T-cell (primary cell): ENCODE data around the gene MTMR3. TPM values are rescaled to one million over a fixed set of nuclear protein-coding genes. Genes with fewer than 3 reads are reported as not detected.
A peak's percentile ranks its signal among the peaks of the same experiment; 100 is the strongest.
"Not testable (repeated sequence)": the region's sequence is repeated elsewhere in the genome, so short reads cannot be mapped to it uniquely, and the experiment has no call there.

Experiments
- ATAC-seq, 4 experiments: fragments of 200-7000 bp in 3 of 4; fragments of 150-1000 bp in 1 of 4; cut with Tn5 transposase; replicated peaks in 1 of 4; 1 replicate in 3 of 4; 2 replicates in 1 of 4; pipeline ENCODE4 v1.10.0; 2021; ENCODE audit warnings: moderate library complexity in 3 of 4, mild to moderate bottlenecking in 2 of 4, moderate number of reproducible peaks in 1 of 4
- CTCF ChIA-PET, 2 donors: fragments of 300-600 bp; sonication (Branson Sonifier 250); formaldehyde crosslinking; loops; one replicate each; lab custom pipeline; 2022; ENCODE audit warnings: antibody characterized with exemption in 2 of 2; lab: Charles Lee
- POLR2A ChIA-PET, 2 donors: fragments of 300-600 bp; sonication (Branson Sonifier 250); formaldehyde crosslinking; loops; one replicate each; lab custom pipeline; 2022; ENCODE audit warnings: antibody characterized with exemption in 2 of 2; lab: Charles Lee
- DNase-seq, 35 experiments: peaks; one replicate each; pipeline versions ENCODE4 v3.0.0 to v3.0.0-alpha.2; 2013 to 2023
- H3K27ac ChIP-seq: one replicate; pipeline ENCODE4 v1.5.1; 2013; ENCODE audit warnings: low read length
- H3K27me3 ChIP-seq, 2 experiments: replicated peaks in 1 of 2; 1 replicate in 1 of 2; 2 replicates in 1 of 2; pipeline versions ENCODE4 v1.6.1 to v1.7.0; 2013; ENCODE audit warnings: low read length in 1 of 2, mixed read lengths in 1 of 2; ENCODE audit not compliant: control insufficient read depth in 2 of 2, insufficient read depth in 2 of 2; ENCODE audit errors: extremely low read depth in 1 of 2
- H3K36me3 ChIP-seq, 2 donors: 1 replicate in 1 of 2; 2 replicates in 1 of 2; pipeline versions ENCODE4 v1.6.1 to v1.7.0; 2013; ENCODE audit warnings: low read length in 1 of 2; ENCODE audit not compliant: control insufficient read depth in 2 of 2, insufficient read depth in 1 of 2; ENCODE audit errors: extremely low read depth in 1 of 2
- H3K4me1 ChIP-seq, 2 experiments: 1 replicate in 1 of 2; 2 replicates in 1 of 2; pipeline versions ENCODE4 v1.6.1 to v1.7.0; 2013; ENCODE audit warnings: low read length in 2 of 2, mixed read lengths in 1 of 2; ENCODE audit not compliant: insufficient read depth in 2 of 2, control insufficient read depth in 1 of 2; ENCODE audit errors: extremely low read depth in 1 of 2
- H3K4me3 ChIP-seq, 2 donors: 1 replicate in 1 of 2; 2 replicates in 1 of 2; pipeline versions ENCODE4 v1.5.1 to v1.7.0; 2013; ENCODE audit warnings: mild to moderate bottlenecking in 2 of 2, low read length in 1 of 2, moderate library complexity in 1 of 2; ENCODE audit not compliant: control insufficient read depth in 1 of 2; ENCODE audit errors: extremely low read depth in 1 of 2
- H3K9me3 ChIP-seq: 2 replicates; pipeline ENCODE4 v1.7.0; 2013
- H3K27ac Mint-ChIP-seq, 2 donors: one replicate each; pipeline ENCODE4 v1.8.0; 2020 to 2021; ENCODE audit warnings: mild to moderate bottlenecking in 2 of 2, mixed read lengths in 2 of 2
- H3K27me3 Mint-ChIP-seq, 2 donors: one replicate each; pipeline ENCODE4 v1.8.0; 2021 to 2022; ENCODE audit warnings: mixed read lengths in 2 of 2
- H3K36me3 Mint-ChIP-seq: one replicate; pipeline ENCODE4 v1.8.0; 2021; ENCODE audit warnings: mixed read lengths
- H3K4me1 Mint-ChIP-seq, 3 donors: one replicate each; pipeline ENCODE4 v1.8.0; 2020 to 2022; ENCODE audit warnings: mixed read lengths in 3 of 3, mild to moderate bottlenecking in 1 of 3
- H3K4me3 Mint-ChIP-seq, 3 donors: one replicate each; pipeline ENCODE4 v1.8.0; 2020 to 2022; ENCODE audit warnings: mild to moderate bottlenecking in 3 of 3, mixed read lengths in 3 of 3, moderate library complexity in 3 of 3
- H3K9me3 Mint-ChIP-seq, 3 donors: one replicate each; pipeline ENCODE4 v1.8.0; 2020 to 2022; ENCODE audit warnings: mixed read lengths in 3 of 3
- WGBS: methylation state at CpG from one replicate; pipeline ENCODE4 v1.1.5; 2013; ENCODE audit warnings: missing lambda C conversion rate; ENCODE audit not compliant: insufficient coverage; 5-methylcytosine and 5-hydroxymethylcytosine counted together
- total RNA-seq, 35 experiments: library from RNA in 6 of 35; stranded (reverse) in 6 of 35; fragments of 120-200 nt in 1 of 35; gene quantifications; one replicate each; pipeline versions ENCODE4 v1.2.1 to v1.2.4 and lab custom pipeline; 2013 to 2026

MTMR3 gene
- total RNA-seq, 5 donors from 2014 or later (not counting 1 experiment from before 2014, with no cell fraction given), result 49.2 to 62.7 (median 57.1) TPM

DNA sequence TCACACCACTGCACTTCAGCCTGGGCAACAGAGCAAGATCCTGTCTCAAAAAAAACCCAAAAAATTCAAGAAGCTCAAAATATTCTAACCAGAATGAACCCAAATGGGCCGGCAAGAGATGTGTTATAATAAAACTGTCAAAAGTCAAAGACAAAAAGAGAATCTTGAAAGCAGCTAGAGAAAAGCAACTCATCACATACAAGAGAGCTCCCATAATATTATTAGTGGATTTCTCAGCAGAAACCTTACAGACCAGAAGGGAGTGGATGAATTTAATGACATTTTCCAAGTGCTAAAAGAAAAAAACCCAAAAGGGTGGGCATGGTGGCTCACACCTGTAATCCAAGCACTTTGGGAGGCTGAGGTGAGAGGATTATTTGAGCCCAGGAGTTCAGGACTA lies 174.4 kb downstream of the MTMR3 start:
- H3K36me3 ChIP-seq, result no peaks in the 10 kb centered on the region
- no peak overlapping the region for H3K4me3 ChIP-seq
- ChIA-PET CTCF (no interaction called here), POLR2A (no interaction called here)
- Mint-ChIP-seq H3K4me3 (no peak overlapping the region), H3K36me3 (peaks cover 6% of the 10 kb centered on the region), H3K9me3 (peaks cover 0 to 21% (median 11%) of the 10 kb centered on the region in 3 donors), H3K4me1 (no peaks in the 10 kb centered on the region), H3K27me3 (peaks cover 9 to 10% of the 10 kb centered on the region in 2 donors), H3K27ac (no peak overlapping the region)
- no peak overlapping the region for H3K27ac ChIP-seq
- ATAC-seq (no peak), DNase-seq (no peak)
- H3K4me1 ChIP-seq, result no peaks in the 10 kb centered on the region
- H3K27me3 ChIP-seq, result peaks cover 0 to 6% of the 10 kb centered on the region in 2 experiments
- no peaks in the 10 kb centered on the region for H3K9me3 ChIP-seq
- WGBS, result no CpG with 5 or more reads among the region's 1 CpG

DNA sequence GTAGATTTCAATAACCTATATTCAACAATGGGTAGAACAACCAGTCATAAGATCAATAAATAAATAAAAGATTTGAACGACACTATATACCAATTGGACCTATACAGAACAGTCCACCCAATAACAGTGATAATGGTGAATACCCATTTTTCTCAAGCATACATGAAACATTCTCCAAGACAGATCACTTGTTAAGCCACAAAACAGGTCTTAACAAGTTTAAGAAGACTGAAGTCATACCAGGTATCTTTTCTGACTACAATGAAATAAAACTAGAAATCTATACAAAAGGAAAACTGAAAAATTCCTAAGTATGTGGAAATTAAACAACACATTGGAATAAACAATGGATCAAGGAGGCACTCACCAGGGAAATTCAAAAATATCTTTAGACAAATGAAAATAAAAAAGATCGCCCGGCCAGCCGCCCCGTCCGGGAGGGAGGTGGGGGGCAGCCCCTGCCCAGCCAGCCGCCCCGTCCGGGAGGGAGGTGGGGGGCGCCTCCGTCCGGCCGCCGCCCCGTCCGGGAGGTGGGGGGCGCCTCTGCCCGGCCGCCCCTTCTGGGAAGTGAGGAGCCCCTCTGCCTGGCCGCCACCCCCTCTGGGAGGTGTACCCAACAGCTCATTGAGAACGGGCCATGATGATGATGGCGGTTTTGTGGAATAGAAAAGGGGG lies 176.5 kb downstream of the MTMR3 start:
- Mint-ChIP-seq H3K9me3 (peaks cover 4 to 38% (median 24%) of the 10 kb centered on the region in 3 donors), H3K27ac (peak overlapping the region in 1 of 2 donors; percentile 36), H3K27me3 (peaks cover 15% of the 10 kb centered on the region in 2 donors), H3K36me3 (peaks cover 16% of the 10 kb centered on the region)
- H3K4me1 ChIP-seq, H3K27ac ChIP-seq, DNase-seq, H3K36me3 ChIP-seq, H3K4me3 Mint-ChIP-seq, CTCF ChIA-PET, H3K9me3 ChIP-seq, H3K4me1 Mint-ChIP-seq, ATAC-seq, POLR2A ChIA-PET, H3K4me3 ChIP-seq, H3K27me3 ChIP-seq: not testable (repeated sequence)
- no CpG with 5 or more reads among the region's 22 CpGs for WGBS

DNA sequence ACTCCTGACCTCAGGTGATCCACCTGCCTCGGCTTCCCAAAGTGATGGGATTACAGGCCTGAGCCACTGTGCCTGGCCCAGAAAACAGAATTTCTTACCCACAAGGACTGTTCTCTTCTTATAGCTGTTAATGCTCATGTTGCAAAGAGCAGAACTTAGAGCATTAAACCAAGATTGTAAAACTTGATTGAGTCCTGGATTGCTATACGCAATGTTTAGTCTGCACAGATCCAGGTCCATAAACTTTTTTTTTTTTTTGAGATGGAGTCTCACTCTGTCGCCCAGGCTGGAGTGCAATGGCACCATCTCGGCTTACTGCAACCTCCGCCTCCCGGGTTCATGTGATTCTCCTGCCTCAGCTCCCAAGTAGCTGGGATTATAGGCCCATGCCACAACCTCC lies 178.1 kb downstream of the MTMR3 start:
- WGBS, result 100% methylated on average over 1 of the region's 6 CpGs

DNA sequence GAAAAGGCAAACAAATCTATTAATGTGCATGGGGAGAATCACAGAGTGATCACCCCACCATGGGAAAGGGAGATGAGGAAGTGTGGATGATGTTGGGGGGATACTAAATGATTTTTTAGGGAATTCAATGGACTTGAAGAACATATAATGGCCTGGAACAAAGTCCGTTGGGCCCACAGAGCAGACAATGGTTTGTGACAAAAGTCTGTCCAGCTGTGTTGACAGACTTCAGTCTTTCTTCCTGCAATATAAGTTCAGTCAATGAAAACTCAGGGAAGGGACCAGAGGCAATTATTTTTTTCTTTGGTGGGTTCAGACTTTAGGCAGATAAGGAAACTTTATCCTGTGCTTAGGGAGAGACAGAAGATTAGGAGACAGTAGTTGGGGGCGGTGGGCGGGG lies 179.3 kb downstream of the MTMR3 start:
- WGBS, result 89% methylated on average over 2 of the region's 3 CpGs
- Histone ChIP-seq H3K4me3 (no peak overlapping the region), H3K4me1 (no peaks in the 10 kb centered on the region), H3K9me3 (no peaks in the 10 kb centered on the region), H3K27ac (no peak overlapping the region), H3K36me3 (no peaks in the 10 kb centered on the region), H3K27me3 (peaks cover 0 to 14% of the 10 kb centered on the region in 2 experiments)
- Mint-ChIP-seq H3K27me3 (peaks cover 14 to 16% of the 10 kb centered on the region in 2 donors), H3K9me3 (peaks cover 5 to 36% (median 19%) of the 10 kb centered on the region in 3 donors), H3K4me3 (no peak overlapping the region), H3K27ac (no peak overlapping the region), H3K36me3 (peaks cover 13% of the 10 kb centered on the region), H3K4me1 (no peaks in the 10 kb centered on the region)
- ChIA-PET CTCF (no interaction called here), POLR2A (no interaction called here)
- DNase-seq, result no peak
- no peak for ATAC-seq

More for the DNA sequence above, 178.1 kb downstream of the MTMR3 start:
- peaks cover 0 to 14% of the 10 kb centered on the region in 2 experiments for H3K27me3 ChIP-seq
- H3K36me3 ChIP-seq, H3K4me3 ChIP-seq, CTCF ChIA-PET, H3K4me3 Mint-ChIP-seq, H3K27ac Mint-ChIP-seq, DNase-seq, H3K4me1 ChIP-seq, H3K27ac ChIP-seq, H3K4me1 Mint-ChIP-seq, ATAC-seq, H3K9me3 ChIP-seq: not testable (repeated sequence)
- peaks cover 18% of the 10 kb centered on the region for H3K36me3 Mint-ChIP-seq
- peaks cover 16 to 18% of the 10 kb centered on the region in 2 donors for H3K27me3 Mint-ChIP-seq
- POLR2A ChIA-PET, result interaction anchor here in 1 of 2 donors (0.7 kb wide), 1 partner anchor 466 kb away, joined by 11 read pairs; no protein-coding TSS in a partner anchor
- peaks cover 5 to 42% (median 27%) of the 10 kb centered on the region in 3 donors for H3K9me3 Mint-ChIP-seq

DNA sequence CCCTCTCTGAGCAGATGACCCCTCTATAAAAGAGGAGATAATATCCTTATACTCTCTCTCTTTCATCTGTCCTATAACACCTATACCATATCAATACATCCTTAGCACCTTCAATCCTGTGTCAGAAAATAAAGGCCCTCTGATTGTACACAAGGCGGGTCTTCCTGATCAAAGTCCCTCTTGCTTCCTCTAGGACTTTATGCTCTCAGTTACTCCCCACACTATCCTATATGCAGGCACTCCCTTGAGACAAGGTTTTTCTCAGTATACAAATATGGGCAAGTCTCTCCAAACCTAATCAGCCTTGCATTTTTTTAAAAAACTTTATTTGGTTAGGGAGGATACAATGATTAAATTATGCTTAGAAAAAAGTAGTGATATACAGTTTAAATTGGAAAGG lies 180.0 kb downstream of the MTMR3 start:
- WGBS, result no CpG with 5 or more reads among the region's 1 CpG
- Mint-ChIP-seq H3K27ac (no peak overlapping the region), H3K4me3 (no peak overlapping the region), H3K36me3 (peaks cover 13% of the 10 kb centered on the region), H3K9me3 (peaks cover 5 to 33% (median 16%) of the 10 kb centered on the region in 3 donors), H3K27me3 (peaks cover 14 to 16% of the 10 kb centered on the region in 2 donors), H3K4me1 (no peaks in the 10 kb centered on the region)
- no peaks in the 10 kb centered on the region for H3K36me3 ChIP-seq
- no peak overlapping the region for H3K27ac ChIP-seq
- no peaks in the 10 kb centered on the region for H3K4me1 ChIP-seq
- ChIA-PET POLR2A (interaction anchor here in 1 of 2 donors (0.7 kb wide), 1 partner anchor 448 kb away, joined by 3 read pairs; no protein-coding TSS in a partner anchor), CTCF (no interaction called here)
- no peaks in the 10 kb centered on the region for H3K9me3 ChIP-seq
- H3K4me3 ChIP-seq, result no peak overlapping the region
- DNase-seq (no peak), ATAC-seq (no peak)
- H3K27me3 ChIP-seq, result peaks cover 0 to 11% of the 10 kb centered on the region in 2 experiments

DNA sequence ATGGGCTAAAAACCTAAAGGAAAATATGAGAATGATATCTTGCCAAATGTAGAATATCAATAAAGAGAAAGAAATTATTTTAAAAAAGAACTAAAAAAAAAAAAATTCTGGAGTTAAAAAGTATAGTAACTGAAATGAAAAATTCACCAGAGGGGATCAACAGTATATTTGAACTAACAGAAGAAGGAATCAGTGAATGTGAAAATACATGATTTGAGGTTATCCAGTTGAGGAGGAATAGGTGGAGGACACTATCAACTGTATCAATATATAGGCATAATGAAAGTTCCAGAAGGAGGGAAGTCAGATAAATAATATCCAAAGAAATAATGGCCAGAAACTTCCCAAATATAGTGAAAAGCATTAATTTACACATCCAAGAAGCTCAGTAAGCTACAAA lies 181.2 kb downstream of the MTMR3 start:
- Mint-ChIP-seq H3K4me3 (no peak overlapping the region), H3K36me3 (peaks cover 13% of the 10 kb centered on the region), H3K27ac (no peak overlapping the region), H3K9me3 (peaks cover 5 to 26% (median 16%) of the 10 kb centered on the region in 3 donors), H3K27me3 (peaks cover 13 to 16% of the 10 kb centered on the region in 2 donors), H3K4me1 (no peaks in the 10 kb centered on the region)
- H3K36me3 ChIP-seq, result no peaks in the 10 kb centered on the region
- no peak for DNase-seq
- H3K9me3 ChIP-seq, result no peaks in the 10 kb centered on the region
- CTCF ChIA-PET, result interaction anchor here in 1 of 2 donors (0.9 kb wide), 1 partner anchor 86 kb away, joined by 3 read pairs; no protein-coding TSS in a partner anchor
- no peak overlapping the region for H3K27ac ChIP-seq
- peaks cover 0 to 11% of the 10 kb centered on the region in 2 experiments for H3K27me3 ChIP-seq
- no peak overlapping the region for H3K4me3 ChIP-seq
- ATAC-seq, result no peak
- no peaks in the 10 kb centered on the region for H3K4me1 ChIP-seq
- POLR2A ChIA-PET, result no interaction called here
